ENCODE results near the gene OR2J2. TPM values are rescaled to one million over a fixed set of nuclear protein-coding genes. Genes with fewer than 3 reads are reported as not detected.

The OR2J2 gene
- total RNA-seq, 4 donors from 2014 or later: not detected

GRCh38 chr6:29146179-29146578 lies 24.5 kb upstream of the OR2J2 start:
- no peak for TF ChIP-seq CTCF (IDR thresholded peaks at IDR 0.05; ENCODE audit: low read depth)

GRCh38 chr6:29147074-29147473 lies 23.6 kb upstream of the OR2J2 start:
- TF ChIP-seq CTCF (IDR thresholded peaks at IDR 0.05; ENCODE audit: low read depth): no peak

GRCh38 chr6:29153083-29153482 lies 17.6 kb upstream of the OR2J2 start:
- no peak for TF ChIP-seq CTCF (IDR thresholded peaks at IDR 0.05; ENCODE audit: low read depth)

GRCh38 chr6:29171736-29172135 lies 1.0 kb downstream of the OR2J2 start:
- TF ChIP-seq CTCF (IDR thresholded peaks at IDR 0.05; ENCODE audit: low read depth): no peak

GRCh38 chr6:29183594-29183993 lies 12.9 kb downstream of the OR2J2 start:
- TF ChIP-seq CTCF (IDR thresholded peaks at IDR 0.05; ENCODE audit: low read depth): no peak

- TF ChIP-seq CTCF (IDR thresholded peaks at IDR 0.05; ENCODE audit: low read depth): no peak
Observed at GRCh38 chr6:29200767-29201662, 30.3 kb downstream of the OR2J2 start.

GRCh38 chr6:29201966-29202365 lies 31.3 kb downstream of the OR2J2 start:
- no peak for TF ChIP-seq CTCF (IDR thresholded peaks at IDR 0.05; ENCODE audit: low read depth)

Measured in subcutaneous adipose tissue (tissue), 4 donors.